Measurements from ENCODE around the gene CLECL1. TPM values are rescaled to one million over a fixed set of nuclear protein-coding genes. Genes with fewer than 3 reads are reported as not detected.

Gene CLECL1
- total and polyA plus RNA-seq, 2 experiments from 2014 or later, result not detected

- no peak for TF ChIP-seq EZH2phosphoT487 (IDR thresholded peaks at IDR 0.05; ENCODE audit: unreplicated experiment)
- TF ChIP-seq CTCF (conservative IDR thresholded peaks at IDR 0.05; ENCODE audit: low read depth in 2 of 2), result no peak
- no peak for TF ChIP-seq ZNF114 (CRISPR knock-in tag; IDR thresholded peaks at IDR 0.05)
- TF ChIP-seq JUNB (IDR thresholded peaks at IDR 0.05; ENCODE audit: unreplicated experiment), result no peak
- no peak for TF ChIP-seq ETS1 (IDR thresholded peaks at IDR 0.05)
- no peak for TF ChIP-seq ZNF462 (CRISPR knock-in tag; IDR thresholded peaks at IDR 0.05)
- no peak for TF ChIP-seq STAT1 (IDR thresholded peaks at IDR 0.05; ENCODE audit: unreplicated experiment)
- TF ChIP-seq EZH2 (IDR thresholded peaks at IDR 0.05; ENCODE audit: low read depth, unreplicated experiment), result no peak
- H3K27ac Mint-ChIP-seq, result no peak overlapping the region
Measured at GRCh38 chr12:9776781-9777180, 43.9 kb upstream of the CLECL1 start.

More at GRCh38 chr12:9776781-9777180, 43.9 kb upstream of the CLECL1 start:
- H3F3A ChIP-seq (replicated peaks; ENCODE audit: low read depth), result no peaks in the 10 kb centered on the region
- Mint-ChIP-seq H3K27me3 (ENCODE audit: insufficient read depth, low read depth, poor library complexity) (no peaks in the 10 kb centered on the region), H3K4me3 (no peak overlapping the region; the same call in 2 of the 3 replicates), H3K4me1 (peaks cover 13% of the 10 kb centered on the region), H3K9me3 (no peaks in the 10 kb centered on the region; the same call in 2 of the 3 replicates), H3K36me3 (ENCODE audit: low read depth) (peaks cover 5% of the 10 kb centered on the region; the same call in 2 of the 3 replicates)
- no peaks in the 10 kb centered on the region for H3K79me2 ChIP-seq (replicated peaks; ENCODE audit: insufficient read depth)
- ATAC-seq (no peak; the same call in 2 of the 3 replicates), DNase-seq (ENCODE audit: low spot score) (peak; percentile 38)
- no peaks in the 10 kb centered on the region for H3K27me3 ChIP-seq (ENCODE audit: insufficient read depth)
- H4K20me1 ChIP-seq (replicated peaks; ENCODE audit: insufficient read depth), result no peaks in the 10 kb centered on the region
- 0 out of 2 replicates have a peak overlapping the region, but pooled peaks have one; percentile 50 for H3K27ac ChIP-seq (ENCODE audit: low read depth)
- no peak overlapping the region for H3K4me3 ChIP-seq
- H2AFZ ChIP-seq, result 0 out of 2 replicates have a peak overlapping the region, but pooled peaks have one; percentile 1
- H3K9me2 ChIP-seq (ENCODE audit: insufficient read depth), result no peaks in the 10 kb centered on the region
- no peaks in the 10 kb centered on the region for H3K36me3 ChIP-seq (ENCODE audit: insufficient read depth)
- H3K4me2 ChIP-seq, result peak overlapping the region; percentile 40
- peaks cover 12% of the 10 kb centered on the region for H3K4me1 ChIP-seq (ENCODE audit: insufficient read depth)

Data from GM23338 (cell line).